Stimulated activated CD8-positive, alpha-beta memory T cell treated with anti-CD3 and anti-CD28 coated beads, Interleukin-7, amount 100 ng/mL, for 24 hours (primary cell): ENCODE measurements around the gene NEO1.

ENCODE experiments used
- DNase-seq: peaks from one replicate; pipeline ENCODE4 v3.0.0-alpha.2; 2020; ENCODE audit warnings: low read depth

The NEO1 gene

GRCh38 chr15:73317651-73318462 is 265.6 kb downstream of the NEO1 start:
- DNase-seq: no peak

- no peak for DNase-seq
These were observed 266.4 kb downstream of the NEO1 start for GRCh38 chr15:73318463-73319351.

GRCh38 chr15:73319460-73320245 is 267.4 kb downstream of the NEO1 start:
- DNase-seq: no peak

GRCh38 chr15:73320619-73321180 is 268.4 kb downstream of the NEO1 start:
- no peak for DNase-seq

- no peak for DNase-seq
These were observed 269.5 kb downstream of the NEO1 start for GRCh38 chr15:73321496-73322450.

- no peak for DNase-seq
These were observed 270.6 kb downstream of the NEO1 start for GRCh38 chr15:73322665-73323373.

GRCh38 chr15:73323374-73323955 is 271.2 kb downstream of the NEO1 start:
- DNase-seq: no peak

- no peak for DNase-seq
These were observed 271.7 kb downstream of the NEO1 start for GRCh38 chr15:73323956-73324355.

- DNase-seq: no peak
These were observed 272.4 kb downstream of the NEO1 start for GRCh38 chr15:73324496-73325170.

DNA sequence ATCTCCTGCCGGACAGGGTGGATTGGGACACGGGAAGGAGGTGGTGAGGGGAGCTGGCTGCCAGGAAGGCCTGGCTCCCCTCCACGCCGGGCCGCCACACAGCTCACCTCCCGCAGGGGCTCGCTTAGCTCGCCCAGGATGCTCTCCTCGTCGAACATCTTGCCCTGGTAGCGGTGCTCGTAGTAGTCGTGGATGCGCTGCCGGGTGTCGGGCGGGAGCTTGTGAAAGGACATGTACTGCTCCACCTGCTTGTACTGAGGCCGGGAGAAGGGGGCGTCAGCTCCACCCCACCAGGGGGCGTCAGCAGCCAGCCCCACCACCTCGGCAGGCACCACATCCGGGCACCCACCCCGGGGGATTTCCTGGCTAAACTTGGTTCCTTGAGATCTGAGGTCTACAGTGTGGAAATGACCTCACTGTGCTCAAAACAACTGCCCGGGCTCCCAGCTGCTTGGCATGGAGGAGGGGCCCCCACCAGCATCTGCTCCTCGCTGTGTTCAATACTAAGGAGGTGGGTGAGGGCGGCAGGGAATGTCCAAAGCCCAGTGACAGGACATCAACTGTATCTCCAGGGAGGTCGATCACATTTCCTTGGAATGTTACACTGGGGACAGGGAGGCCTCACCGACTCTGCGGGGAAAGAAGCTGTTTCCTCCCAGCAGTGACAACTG is 273.1 kb downstream of the NEO1 start:
- DNase-seq: no peak

GRCh38 chr15:73326157-73326556 is 273.9 kb downstream of the NEO1 start:
- DNase-seq: no peak

DNA sequence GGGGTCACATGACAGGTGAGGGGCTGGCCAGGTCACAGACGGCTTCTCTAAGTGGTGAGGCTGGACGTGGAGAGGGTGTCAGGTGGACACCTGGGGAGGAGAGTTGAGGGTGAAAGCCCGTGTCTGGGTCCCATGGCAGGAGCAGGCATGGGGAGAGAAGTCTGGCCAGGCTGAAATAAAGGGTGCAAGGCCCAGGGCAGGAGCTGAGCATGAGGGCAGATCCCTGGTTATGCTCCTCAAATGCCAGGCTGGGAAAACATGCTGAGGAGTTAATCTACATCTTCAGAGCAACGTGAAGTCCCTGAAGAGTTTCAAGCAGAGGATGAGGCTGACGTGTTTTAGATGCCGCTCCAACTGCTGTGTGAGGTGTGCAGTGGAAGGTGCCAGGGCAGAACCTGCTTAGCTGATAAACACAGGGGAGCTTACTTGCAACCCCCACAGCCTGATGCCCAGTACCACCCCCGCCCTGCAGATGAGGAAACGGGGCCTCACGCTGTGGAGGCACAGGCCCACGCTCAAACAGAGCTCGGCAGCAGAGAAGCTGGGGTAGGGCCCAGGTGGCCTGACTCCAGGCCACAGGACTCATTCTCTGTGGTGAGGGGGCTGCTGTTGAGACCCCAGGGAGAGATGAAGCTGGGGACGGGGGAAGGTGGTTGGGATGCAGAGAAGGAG is 276.0 kb downstream of the NEO1 start:
- DNase-seq: no peak

DNA sequence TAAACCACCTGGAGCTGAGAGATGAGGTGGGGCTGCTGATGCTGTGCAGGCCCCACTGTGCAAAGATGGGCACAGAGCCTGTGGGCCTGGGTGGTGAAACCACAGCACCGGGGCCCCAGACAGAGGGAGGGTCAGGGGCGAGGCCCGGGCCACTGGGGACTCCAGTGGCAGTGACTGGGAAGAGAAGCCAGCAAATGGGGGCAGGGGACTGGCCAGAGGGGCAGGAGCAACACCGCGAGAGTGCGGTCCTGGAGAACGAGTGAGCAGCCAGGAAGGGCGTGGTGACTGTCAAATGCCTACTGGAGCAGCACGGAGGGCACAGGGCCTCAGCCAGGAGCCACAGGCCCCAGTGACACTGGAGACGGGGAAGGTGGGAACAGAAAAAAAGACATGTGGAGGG is 276.7 kb downstream of the NEO1 start:
- no peak for DNase-seq

DNA sequence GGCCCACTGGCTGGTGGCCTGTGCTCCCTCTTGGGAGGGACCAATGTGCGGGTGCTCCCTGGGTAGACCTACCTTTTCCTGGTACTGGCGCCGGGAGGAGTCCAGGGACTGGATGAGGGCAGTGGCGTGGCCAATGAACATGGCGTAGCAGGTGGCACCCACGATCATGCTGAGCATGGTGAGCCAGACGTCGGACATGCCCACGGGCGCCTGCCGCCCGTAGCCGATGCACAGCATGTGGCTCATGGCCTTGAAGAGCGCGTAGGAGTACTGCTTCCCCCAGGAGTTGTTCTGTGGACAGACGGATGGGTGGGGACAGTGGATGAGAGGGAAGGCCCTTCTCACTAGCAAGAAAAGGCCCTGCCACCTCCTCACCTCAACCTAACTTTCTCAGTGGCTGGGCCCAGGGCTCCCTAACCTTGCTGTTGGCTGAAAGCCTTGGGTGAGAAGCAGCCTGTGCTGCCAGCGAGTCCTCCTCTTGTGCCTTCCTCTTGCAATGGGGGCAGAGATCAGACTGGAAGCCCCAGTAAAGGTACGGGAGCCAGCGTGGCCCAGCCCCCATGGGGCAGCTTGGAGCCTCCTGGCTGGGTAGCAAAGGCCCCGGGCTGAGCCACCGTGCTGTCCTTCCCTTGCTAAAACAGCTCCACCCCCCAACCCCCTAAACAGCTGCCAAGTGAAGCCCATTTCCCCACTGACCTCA is 277.4 kb downstream of the NEO1 start:
- DNase-seq: no peak

DNA sequence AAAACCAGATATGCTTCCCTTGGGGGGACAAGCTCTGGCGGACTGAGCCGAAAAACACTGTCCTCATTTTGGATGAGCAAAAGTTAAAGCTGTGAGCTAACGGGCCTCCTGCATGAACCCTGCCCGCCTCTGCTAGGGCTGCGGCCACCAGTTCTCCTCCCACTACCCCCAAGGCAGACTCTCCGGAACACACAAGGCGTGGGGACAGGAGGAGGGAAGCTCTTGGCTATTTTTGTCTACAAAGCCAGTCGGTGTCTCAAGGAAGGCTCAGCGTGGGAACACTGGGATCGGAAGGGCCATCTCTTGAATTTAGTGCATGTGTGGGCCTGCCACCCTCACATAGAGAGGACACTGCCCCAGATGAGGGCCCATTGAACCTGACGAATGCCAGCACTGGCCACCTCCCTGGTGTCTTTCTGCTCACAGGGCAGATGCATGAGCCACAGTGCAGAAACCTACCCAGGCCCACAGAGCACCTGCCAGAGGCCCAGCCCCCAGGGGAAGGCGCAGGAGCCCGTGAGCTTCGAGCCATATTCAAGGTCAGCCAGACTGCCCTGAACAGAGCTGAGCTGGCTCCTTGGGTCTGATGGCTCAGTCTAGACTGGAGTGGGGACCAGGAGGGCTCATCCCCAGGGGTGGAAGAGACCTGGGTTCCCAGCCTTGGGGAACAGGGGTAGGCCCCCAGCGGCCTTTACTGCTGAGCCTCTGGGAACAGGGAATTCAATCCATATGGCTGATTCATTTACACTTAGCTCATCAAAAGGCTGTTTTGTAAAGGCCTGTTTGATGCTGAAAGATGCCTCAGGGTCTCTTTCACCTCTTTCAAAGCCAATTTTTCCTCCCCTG is 278.2 kb downstream of the NEO1 start:
- DNase-seq: no peak

GRCh38 chr15:73331501-73331900 is 279.2 kb downstream of the NEO1 start:
- DNase-seq: no peak
